ENCODE data around the gene CFAP46.

Gene CFAP46

GRCh38 chr10:132850896-132851295 lies 91.5 kb downstream of the CFAP46 start:
- no peak for ATAC-seq
- TF ChIP-seq ZNF565 (CRISPR knock-in tag; conservative IDR thresholded peaks at IDR 0.05; ENCODE audit: low read depth), result no peak
- TF ChIP-seq CREB5 (CRISPR knock-in tag; IDR thresholded peaks at IDR 0.05; ENCODE audit: low read depth), result no peak
- TF ChIP-seq RARB (CRISPR knock-in tag; IDR thresholded peaks at IDR 0.05), result no peak
- TF ChIP-seq ZFP3 (CRISPR knock-in tag; IDR thresholded peaks at IDR 0.05), result no peak
- no peak for TF ChIP-seq ZNF8 (CRISPR knock-in tag; IDR thresholded peaks at IDR 0.05)
- TF ChIP-seq TCF4 (CRISPR knock-in tag; IDR thresholded peaks at IDR 0.05; ENCODE audit: borderline replicate concordance), result no peak
- TF ChIP-seq SNAI2 (CRISPR knock-in tag; IDR thresholded peaks at IDR 0.05), result no peak
- TF ChIP-seq, protein P1, sequence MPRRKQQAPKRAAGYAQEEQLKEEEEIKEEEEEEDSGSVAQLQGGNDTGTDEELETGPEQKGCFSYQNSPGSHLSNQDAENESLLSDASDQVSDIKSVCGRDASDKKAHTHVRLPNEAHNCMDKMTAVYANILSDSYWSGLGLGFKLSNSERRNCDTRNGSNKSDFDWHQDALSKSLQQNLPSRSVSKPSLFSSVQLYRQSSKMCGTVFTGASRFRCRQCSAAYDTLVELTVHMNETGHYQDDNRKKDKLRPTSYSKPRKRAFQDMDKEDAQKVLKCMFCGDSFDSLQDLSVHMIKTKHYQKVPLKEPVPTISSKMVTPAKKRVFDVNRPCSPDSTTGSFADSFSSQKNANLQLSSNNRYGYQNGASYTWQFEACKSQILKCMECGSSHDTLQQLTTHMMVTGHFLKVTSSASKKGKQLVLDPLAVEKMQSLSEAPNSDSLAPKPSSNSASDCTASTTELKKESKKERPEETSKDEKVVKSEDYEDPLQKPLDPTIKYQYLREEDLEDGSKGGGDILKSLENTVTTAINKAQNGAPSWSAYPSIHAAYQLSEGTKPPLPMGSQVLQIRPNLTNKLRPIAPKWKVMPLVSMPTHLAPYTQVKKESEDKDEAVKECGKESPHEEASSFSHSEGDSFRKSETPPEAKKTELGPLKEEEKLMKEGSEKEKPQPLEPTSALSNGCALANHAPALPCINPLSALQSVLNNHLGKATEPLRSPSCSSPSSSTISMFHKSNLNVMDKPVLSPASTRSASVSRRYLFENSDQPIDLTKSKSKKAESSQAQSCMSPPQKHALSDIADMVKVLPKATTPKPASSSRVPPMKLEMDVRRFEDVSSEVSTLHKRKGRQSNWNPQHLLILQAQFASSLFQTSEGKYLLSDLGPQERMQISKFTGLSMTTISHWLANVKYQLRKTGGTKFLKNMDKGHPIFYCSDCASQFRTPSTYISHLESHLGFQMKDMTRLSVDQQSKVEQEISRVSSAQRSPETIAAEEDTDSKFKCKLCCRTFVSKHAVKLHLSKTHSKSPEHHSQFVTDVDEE (CRISPR knock-in tag; IDR thresholded peaks at IDR 0.05), result no peak
- TF ChIP-seq BACH2 (CRISPR knock-in tag; IDR thresholded peaks at IDR 0.05; ENCODE audit: borderline replicate concordance), result no peak
- TF ChIP-seq PATZ1 (CRISPR knock-in tag; IDR thresholded peaks at IDR 0.05; ENCODE audit: borderline replicate concordance), result no peak
- TF ChIP-seq ARNTL (CRISPR knock-in tag; IDR thresholded peaks at IDR 0.05; ENCODE audit: borderline replicate concordance, low read depth), result no peak
- no peak for TF ChIP-seq POU6F1 (CRISPR knock-in tag; IDR thresholded peaks at IDR 0.05; ENCODE audit: borderline replicate concordance, low read depth)
- TF ChIP-seq ISL1 (CRISPR knock-in tag; IDR thresholded peaks at IDR 0.05), result no peak
- no peak for TF ChIP-seq CSRNP3 (CRISPR knock-in tag; IDR thresholded peaks at IDR 0.05)
- TF ChIP-seq ESRRG (CRISPR knock-in tag; IDR thresholded peaks at IDR 0.05), result no peak
- no peak for TF ChIP-seq PPARA (CRISPR knock-in tag; IDR thresholded peaks at IDR 0.05; ENCODE audit: borderline replicate concordance)
- no peak for TF ChIP-seq OSR1 (CRISPR knock-in tag; IDR thresholded peaks at IDR 0.05)
- TF ChIP-seq TOX (CRISPR knock-in tag; IDR thresholded peaks at IDR 0.05; ENCODE audit: borderline replicate concordance), result no peak
- no peak for TF ChIP-seq ZC3H10 (CRISPR knock-in tag; IDR thresholded peaks at IDR 0.05)

DNA sequence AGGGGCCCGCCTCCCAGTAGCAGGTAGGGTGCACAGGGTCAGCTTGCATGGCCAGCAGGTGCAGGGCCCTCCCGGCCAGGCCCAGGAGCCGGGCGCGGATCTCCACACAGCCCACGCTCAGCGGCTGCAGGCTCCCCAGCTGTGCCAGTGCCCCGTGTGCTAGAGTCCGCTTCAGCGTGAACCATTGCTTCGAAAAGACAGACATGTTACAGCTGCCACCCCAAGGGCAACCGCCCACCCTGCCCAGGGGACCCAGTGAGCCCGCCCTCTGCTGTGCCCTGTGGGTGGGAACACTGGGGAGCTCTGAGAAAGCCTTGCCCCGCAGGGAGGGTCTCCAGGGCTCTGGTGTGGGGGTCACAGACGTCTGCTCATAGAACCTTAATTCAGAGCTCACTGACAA lies 92.1 kb downstream of the CFAP46 start:
- no peak for TF ChIP-seq BACH2 (CRISPR knock-in tag; IDR thresholded peaks at IDR 0.05; ENCODE audit: borderline replicate concordance)
- TF ChIP-seq SNAI2 (CRISPR knock-in tag; IDR thresholded peaks at IDR 0.05), result no peak
- TF ChIP-seq, protein P1 (CRISPR knock-in tag; IDR thresholded peaks at IDR 0.05), result no peak
- TF ChIP-seq ZFP3 (CRISPR knock-in tag; IDR thresholded peaks at IDR 0.05), result no peak
- no peak for TF ChIP-seq ZC3H10 (CRISPR knock-in tag; IDR thresholded peaks at IDR 0.05)
- TF ChIP-seq TOX (CRISPR knock-in tag; IDR thresholded peaks at IDR 0.05; ENCODE audit: borderline replicate concordance), result no peak
- TF ChIP-seq ZNF565 (CRISPR knock-in tag; conservative IDR thresholded peaks at IDR 0.05; ENCODE audit: low read depth), result no peak
- TF ChIP-seq ZNF8 (CRISPR knock-in tag; IDR thresholded peaks at IDR 0.05), result no peak
- TF ChIP-seq GLIS3 (CRISPR knock-in tag; IDR thresholded peaks at IDR 0.05), result no peak
- no peak for TF ChIP-seq OSR1 (CRISPR knock-in tag; IDR thresholded peaks at IDR 0.05)
- TF ChIP-seq ARNTL (CRISPR knock-in tag; IDR thresholded peaks at IDR 0.05; ENCODE audit: borderline replicate concordance, low read depth), result no peak
- no peak for TF ChIP-seq TCF4 (CRISPR knock-in tag; IDR thresholded peaks at IDR 0.05; ENCODE audit: borderline replicate concordance)
- TF ChIP-seq PPARA (CRISPR knock-in tag; IDR thresholded peaks at IDR 0.05; ENCODE audit: borderline replicate concordance), result no peak
- no peak for TF ChIP-seq CSRNP3 (CRISPR knock-in tag; IDR thresholded peaks at IDR 0.05)
- TF ChIP-seq CSDC2 (CRISPR knock-in tag; IDR thresholded peaks at IDR 0.05), result no peak
- ATAC-seq, result no peak

Data from SK-N-SH treated with all-trans-retinoic acid at 6 μM for 48 hours (cell line).